GM19035 (cell line): ENCODE results near the gene VAMP1.
"Not testable (repeated sequence)": the region's sequence is repeated elsewhere in the genome, so short reads cannot be mapped to it uniquely, and the experiment has no call there.

Experiments used
- ATAC-seq: cut with Tn5 transposase; IDR thresholded peaks from one replicate; pipeline ENCODE4 v1.9.1; 2021; ENCODE audit not compliant: unreplicated experiment

The VAMP1 gene, protein sequence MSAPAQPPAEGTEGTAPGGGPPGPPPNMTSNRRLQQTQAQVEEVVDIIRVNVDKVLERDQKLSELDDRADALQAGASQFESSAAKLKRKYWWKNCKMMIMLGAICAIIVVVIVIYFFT

DNA sequence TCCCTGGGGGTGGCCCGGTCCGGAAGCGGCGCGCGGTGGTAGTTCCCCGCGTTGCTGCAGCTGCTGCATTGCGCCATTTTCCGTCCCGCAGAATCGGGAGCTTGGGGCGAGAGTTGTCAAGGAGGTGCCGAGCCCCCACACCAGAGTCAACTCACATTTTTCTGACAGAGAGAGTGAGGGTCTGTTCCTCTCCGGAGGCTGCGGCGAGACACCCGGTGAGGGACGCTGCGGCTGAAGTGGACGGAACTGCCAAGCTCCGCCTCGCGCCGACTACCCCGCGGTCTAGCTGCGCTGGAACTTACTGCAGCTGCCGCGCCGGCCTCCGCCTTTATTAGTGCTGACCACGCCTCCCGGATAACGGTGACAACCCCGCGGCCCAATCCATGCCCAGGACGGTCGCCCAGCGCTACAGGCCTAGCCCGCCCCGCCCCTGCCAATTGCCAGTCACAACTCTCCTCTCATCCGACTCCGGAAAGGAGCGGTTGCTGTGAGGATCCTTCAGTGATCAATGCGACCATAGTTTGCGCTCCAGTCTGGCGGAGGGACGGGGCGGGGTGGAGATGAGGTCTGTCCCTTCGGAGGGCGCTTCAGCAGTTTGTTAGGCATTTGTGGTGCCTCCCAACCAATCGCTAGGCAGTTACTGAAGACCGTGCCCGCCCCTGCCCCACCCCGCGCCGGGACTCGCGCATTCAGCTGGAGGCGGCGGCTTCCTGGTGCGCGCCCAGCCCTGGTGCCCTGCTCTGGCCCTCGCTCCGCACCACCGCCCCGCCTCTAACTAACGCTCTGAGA lies at the start of gene VAMP1:
Gene VAMP1, minus strand, starts transcription at position 303 of the 789 bp plus-strand sequence. Its CDS starts 146 bp downstream, at position 157.
- ATAC-seq, result peak; percentile 92

DNA sequence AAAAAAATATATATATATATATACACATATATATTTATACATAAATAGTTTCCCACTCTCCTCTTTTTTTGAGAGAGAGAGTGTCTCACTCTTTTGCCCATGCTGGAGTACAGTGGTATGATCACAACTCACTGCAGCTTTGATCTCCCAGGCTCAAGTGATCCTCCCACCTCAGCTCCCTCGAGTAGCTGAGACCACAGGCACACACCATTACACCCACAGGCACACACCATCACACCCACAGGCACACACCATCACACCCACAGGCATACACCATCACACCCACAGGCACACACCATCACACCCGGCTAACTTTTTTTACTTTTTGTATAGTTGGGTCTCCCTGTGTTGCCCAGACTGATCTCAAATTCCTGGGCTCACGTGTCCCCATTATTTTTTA lies 49.7 kb upstream of the VAMP1 start:
- no peak for ATAC-seq

DNA sequence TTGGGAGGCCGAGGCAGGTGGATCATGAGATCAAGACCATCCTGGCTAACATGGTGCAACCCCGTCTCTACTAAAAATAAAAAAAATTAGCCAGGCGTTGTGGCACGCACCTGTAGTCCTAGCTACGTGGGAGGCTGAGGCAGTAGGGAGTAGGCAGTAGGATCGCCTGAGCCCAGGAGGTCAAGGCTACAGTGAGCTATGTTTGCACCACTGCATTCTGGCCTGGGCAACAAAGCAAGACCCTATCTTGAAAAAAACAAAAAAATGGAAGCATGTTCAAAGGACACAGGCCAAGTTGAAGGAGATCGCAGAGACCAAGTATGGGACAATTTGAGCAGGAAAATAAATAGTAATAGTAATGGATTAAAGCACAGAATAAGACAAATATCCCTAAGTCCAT lies 37.6 kb upstream of the VAMP1 start:
- no peak for ATAC-seq

DNA sequence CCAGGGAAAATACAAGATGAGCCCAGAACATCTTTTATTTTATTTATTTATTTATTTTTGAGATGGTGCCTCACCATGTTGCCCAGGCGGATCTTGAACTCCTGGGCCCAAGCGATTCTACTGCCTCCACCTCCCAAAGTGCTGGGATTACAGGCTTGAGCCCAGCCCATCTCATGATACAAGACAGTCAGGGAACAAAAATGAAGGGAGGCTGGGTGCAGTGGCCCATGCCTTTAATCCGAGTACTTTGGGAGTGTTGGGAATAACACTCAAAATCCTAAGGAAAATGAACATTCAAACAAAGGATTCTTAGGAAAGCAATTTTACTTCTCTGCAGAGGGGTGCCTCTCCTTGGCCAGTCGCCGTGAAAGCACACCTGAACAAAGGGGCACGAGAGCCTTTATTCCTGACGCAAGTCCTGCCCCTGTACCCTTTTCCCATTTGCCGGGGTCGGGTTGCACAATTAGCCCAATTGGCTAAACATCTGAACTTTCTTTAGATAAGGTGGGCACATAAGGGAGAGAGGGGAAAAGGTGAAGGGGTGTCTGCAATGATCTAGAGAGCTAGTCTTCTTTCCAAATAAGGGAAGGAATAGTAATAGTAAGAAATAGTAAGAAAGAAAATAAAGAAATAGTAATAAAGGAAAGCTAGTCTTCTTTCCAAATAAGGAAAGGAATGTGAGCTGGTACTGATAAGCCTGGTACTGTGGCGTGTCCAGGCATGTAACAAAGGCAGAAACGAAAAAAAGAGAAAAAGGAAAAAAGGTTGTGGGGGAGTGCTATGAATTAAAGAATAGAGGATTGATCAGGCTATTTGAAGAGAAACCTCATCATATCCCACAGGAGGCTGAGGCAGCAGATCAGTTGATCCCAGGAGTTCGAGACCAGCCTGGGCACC lies 36.9 kb upstream of the VAMP1 start:
- ATAC-seq, result no peak

DNA sequence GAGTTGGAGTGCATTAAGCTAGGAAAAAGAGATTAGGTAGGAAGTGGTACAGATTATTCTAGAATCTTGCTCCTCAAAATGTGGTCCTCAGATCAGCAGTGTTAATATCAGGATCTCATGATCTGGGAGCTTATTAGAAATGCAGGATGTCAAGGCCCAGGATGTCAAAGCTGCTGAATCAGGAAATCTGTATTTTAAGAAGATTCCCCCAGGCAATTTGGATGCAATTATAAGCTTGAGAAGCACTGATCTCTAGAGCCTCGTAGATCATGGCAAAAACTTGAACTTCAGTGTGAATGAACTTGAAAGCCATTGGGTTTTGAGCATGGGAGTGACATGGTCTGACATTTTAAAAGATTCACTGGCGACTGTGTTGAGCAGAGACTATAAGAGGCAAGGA lies 30.0 kb upstream of the VAMP1 start:
- no peak for ATAC-seq

DNA sequence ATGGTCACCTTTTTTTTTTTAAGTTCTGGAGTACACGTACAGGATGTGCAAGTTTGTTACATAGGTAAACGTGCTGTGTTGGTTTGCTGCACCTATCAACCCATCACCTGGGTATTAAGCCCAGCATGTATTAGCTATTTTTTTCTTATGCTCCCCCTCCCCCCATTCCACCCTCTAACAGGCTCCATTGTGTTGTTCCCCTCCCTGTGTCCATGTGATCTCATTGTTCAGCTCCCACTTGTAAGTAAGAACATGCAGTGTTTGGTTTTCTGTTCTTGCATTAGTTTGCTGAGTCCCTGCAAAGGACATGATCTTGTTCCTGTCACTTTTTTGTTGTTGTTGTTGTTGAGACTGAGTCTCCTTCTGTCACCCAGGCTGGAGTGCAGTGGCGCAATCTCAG lies 26.8 kb upstream of the VAMP1 start:
- not testable (repeated sequence) for ATAC-seq

DNA sequence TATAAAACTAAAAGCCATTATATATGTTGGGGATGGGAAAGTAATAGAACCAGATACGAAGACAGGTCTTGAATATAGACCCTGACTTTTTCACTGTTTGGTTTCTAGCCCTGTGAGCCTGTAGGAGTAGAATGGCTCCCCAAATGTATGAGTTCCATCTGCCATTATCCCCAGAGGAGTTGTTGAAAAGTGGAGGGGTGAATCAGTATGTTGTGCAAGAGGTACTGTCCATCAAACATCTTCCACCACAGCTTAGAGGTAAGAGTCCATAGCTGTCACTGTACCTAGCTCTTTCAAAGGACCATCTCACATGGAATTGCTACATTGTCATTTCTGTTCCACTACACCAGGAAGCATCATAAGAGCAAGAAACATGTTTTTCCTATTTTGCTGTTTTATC lies 24.5 kb upstream of the VAMP1 start:
- no peak for ATAC-seq

DNA sequence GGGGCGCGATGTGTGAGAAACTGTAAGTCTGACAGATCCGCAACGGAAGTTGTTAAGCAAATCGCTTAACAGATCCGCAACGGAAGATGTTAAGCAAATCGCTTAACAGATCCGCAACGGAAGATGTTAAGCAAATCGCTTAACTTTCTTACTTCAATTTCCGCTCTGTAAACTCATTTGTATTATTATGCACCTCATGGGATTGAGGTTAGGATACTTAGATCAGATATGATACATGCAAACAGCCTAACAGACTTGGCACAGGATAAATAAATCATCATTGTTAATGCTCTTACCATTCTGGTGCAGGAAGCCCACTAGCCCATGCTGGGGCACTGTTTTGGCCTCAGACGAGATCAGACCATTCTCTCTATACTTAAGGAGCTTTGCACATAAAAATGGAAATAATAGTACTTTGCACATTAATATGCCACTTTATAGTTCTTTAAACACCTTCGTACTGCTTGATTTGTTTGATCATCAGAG lies 23.8 kb upstream of the VAMP1 start:
- no peak for ATAC-seq

DNA sequence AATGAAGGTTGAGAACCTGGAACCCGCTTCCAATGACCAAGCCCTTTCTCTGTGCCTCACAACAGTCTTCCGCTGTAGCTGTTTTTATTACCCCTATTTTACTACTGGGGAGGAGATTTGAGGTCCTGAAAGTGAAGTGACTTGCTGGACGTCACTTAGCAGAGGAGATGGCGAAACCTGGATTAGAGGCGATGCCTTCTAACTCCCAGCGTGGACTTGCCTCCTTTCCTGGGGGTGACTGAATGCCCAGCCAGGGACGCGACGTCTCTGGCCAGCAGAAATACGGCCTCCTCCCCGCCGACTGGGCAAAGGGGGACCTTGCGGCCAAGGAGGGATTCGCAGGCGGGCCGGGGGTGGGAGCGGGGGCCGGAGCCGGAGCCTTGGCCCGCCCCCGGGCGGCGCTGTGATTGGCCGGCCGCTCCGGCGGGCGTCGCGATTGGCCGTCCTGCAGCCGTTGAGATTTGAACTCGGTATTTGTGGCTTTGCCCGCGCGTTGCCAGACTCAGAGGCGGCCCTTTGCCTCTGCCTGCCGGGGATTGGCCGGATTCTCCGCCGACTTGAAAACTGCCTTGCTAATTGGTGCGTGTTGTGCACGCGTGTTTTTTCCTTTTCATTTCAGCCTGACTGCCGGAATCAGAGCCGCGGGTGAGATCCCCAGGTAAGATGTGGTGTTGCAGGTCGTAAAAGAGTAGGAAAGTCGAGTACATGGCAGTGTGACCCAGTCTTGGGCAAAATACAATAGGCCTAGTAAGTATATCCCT lies 23.2 kb upstream of the VAMP1 start, which contains the start of gene NCAPD2:
Gene NCAPD2, plus strand, starts transcription at position 606 of the 761 bp plus-strand sequence. CDS start 997 bp downstream, outside the sequence.
- ATAC-seq, result peak; percentile 87

DNA sequence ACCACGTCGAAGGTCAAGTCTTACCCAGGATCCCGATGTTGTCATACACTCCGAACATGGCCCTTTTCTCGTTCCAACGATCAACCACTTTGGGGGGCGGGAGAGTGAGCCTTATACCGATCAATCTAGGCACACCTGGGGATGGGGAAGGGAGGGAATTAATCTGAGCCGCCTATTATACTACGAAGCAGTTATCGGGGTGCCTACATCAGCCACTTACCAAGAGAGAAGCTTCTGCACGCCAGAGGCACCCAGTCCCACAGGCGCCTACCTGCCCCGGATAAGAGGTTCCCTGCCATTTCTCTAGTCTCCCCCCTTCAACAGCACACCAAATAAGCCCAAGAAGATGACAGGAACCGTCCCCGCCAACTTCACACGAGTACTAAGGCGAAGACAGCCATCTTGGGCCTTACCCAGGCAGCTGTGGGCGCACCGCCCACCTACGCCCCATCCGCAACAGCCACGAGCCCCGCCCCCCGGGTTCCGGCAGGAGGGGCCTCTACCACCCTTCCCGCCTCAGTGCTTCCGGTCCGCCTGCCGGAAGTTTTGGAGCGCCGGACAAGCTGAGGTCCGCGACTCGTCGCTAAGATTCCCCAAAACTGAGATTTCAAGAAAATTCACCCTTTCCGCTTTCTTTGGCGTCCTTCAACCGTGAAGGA lies 22.5 kb upstream of the VAMP1 start, which contains the start of gene MRPL51:
Gene MRPL51, minus strand, starts transcription at position 425 of the 659 bp plus-strand sequence. Its CDS starts 126 bp downstream, at position 299.
- ATAC-seq, result peak; percentile 70

DNA sequence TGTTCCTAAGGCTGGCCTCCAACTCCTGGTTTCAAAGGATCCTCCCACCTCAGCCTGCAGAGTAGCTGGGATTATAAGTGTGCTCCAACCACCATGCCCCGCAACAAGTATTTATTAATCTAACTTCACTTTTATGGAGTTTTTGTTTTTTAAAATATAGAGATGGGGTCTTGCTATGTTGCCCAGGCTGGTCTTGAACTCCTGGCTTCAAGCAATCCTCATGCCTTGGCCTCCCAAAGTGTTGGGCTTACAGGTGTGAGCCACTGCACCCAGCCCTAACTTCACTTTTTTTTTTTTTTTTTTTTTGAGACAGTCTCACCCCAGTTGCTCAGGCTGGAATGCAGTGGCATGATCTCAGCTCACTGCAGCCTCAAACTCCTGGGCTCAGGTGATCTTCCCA lies 20.2 kb upstream of the VAMP1 start:
- not testable (repeated sequence) for ATAC-seq

DNA sequence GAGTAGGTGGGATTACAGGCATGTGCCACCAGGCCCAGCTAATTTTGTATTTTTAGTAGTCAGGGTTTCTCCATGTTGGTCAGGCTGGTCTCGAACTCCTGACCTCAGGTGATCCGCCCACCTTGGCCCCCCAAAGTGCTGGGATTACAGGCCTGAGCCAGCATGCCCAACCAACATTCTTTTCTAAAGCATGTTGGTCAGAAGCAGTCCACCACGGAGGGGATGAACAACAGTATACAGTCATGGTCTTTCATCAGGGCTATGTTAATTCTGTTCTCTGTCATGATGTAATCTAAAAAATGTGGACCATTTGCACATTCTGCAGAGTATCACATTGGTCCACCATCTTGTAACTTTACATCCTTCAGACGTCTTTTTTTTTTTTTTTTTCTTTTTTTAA lies 19.0 kb upstream of the VAMP1 start:
- ATAC-seq, result no peak

DNA sequence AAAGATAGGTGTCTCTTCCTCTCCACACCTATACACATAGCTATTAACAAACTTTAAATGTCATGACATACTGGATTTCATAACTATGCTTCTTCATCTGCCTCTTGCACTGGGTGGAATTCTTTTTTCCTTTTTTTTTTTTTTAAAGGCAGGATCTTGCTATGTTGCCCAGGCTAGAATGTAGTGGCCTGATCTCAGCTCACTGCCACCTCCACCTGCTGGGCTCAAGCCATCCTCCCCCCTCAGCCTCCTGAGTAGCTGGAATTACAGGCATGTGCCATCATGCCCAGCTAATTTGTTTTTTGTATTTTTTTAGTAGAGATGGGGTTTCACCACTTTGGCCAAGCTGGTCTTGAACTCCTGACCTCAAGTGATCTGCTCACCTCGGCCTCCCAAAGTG lies 17.8 kb upstream of the VAMP1 start:
- no peak for ATAC-seq

DNA sequence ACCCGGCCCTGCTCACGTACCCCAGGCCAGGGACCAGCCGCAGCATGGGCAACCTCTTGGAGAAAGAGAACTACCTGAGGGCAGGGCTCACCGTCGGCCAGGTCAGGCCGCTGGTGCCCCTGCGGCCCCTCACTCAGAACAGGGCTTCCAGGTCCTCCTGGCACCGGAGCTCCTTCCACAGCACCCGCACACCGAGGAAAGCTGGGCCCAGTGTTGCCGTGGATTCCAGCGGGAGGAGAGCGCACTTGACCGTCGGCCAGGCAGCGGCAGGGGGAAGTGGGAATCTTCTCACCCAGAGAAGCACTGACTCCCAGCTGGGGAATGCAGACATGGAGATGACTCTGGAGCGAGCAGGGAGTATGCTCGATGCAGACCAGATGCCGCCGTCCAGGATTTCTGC lies 7.9 kb upstream of the VAMP1 start:
- ATAC-seq, result no peak

DNA sequence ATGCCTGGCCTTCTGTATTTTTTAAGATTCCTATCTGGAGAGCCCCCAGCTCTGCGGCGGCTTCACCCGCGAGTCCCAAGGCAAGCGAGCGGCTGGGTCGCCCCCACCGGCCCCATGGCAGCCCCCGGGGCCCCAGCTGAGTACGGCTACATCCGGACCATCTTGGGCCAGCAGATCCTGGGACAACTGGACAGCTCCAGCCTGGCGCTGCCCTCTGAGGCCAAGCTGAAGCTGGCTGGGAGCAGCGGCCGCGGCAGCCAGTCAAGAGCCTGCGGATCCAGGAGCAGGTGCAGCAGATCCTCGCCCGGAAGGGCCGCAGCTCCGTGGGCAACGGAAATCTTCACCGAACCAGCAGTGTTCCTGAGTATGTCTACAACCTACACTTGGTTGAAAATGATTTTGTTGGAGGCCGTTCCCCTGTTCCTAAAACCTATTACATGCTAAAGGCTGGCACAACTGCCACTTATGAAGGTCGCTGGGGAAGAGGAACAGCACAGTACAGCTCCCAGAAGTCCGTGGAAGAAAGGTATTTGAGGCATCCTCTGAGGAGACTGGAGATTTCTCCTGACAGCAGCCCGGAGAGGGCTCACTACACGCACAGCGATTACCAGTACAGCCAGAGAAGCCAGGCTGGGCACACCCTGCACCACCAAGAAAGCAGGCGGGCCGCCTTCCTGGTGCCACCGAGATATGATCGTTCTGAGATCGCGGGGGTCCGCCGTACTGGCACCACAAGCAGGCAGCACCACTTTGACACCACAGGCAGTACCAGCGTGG lies 7.3 kb upstream of the VAMP1 start:
- ATAC-seq, result not testable (repeated sequence)

DNA sequence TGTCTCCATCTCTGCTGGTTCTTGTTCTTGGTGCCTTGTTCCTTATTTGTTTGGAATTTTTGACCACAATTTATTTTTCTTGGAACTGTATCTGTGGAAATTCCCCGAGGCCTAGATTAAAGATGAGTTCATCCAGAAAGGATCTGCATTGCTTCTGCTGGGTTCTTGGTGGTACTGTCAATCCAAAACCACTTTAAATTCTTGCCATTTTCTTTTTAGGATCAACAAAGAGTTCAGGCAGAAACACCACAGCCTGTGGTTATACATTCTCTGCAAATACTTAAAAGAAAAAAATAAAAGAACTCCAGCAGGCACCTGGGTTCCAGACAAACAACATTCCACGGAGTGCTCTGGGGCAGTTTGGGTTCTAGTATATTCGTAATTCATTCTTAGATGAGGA lies 6.0 kb upstream of the VAMP1 start:
- ATAC-seq, result no peak

DNA sequence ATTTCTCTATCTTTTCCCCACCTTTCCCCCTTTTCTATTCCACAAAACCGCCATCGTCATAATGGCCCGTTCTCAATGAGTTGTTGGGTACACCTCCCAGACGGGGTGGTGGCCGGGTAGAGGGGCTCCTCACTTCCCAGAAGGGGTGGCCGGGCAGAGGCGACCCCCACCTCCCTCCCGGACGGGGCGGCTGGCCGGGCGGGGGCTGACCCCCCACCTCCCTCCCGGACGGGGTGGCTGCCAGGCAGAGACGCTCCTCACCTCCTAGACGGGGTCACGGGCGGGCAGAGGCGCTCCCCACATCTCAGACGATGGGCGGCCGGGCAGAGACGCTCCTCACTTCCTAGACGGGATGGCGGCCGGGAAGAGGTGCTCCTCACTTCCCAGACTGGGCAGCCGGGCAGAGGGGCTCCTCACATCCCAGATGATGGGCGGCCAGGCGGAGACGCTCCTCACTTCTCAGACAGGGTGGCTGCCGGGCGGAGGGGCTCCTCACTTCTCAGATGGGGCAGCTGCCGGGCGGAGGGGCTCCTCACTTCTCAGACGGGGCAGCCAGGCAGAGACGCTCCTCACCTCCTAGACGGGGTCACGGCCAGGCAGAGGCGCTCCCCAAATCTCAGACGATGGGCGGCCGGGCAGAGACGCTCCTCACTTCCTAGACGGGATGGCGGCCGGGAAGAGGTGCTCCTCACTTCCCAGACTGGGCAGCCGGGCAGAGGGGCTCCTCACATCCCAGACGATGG lies 4.9 kb upstream of the VAMP1 start:
- not testable (repeated sequence) for ATAC-seq

DNA sequence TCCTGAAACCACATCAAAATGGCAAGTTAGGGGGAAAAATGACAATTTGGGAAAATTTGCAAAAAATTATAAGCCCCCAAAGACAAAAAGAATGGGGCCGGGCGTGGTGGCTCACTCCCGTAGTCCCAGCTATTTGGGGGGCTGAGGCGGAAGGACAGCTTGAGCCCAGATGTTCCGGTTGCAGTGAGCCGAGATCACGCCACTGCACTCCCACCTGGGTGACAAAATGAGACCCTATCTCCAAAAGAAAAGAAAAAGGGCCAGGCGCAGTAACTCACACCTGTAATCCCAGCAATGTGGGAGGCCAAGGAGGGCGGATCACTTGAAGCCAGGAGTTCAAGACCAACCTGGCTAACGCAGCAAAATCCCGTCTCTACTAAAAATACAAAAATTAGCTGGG lies 2.0 kb upstream of the VAMP1 start:
- ATAC-seq, result no peak

DNA sequence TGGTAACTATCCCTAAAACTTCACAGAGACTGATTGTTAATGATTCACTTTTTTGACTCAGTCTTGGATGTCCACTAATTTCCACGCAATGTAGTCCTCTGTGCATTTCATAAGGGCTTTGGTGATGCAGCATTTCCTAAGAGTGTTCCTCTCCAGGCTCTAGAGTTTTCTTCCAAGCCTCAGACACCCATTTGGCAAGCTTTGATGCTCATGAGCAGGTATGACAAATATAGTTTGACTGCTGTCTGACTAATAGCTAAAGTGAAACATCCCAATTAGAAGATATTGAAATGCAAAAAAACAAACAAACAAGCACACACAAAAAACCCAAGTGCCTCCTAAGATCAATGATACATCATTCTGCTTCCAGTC lies 1.5 kb upstream of the VAMP1 start:
- ATAC-seq, result no peak
